ENCODE measurements around the gene MAN1A1. TPM values are rescaled to one million over a fixed set of nuclear protein-coding genes. Genes with fewer than 3 reads are reported as not detected.
A peak's percentile ranks its signal among the peaks of the same experiment; 100 is the strongest.

The MAN1A1 gene
- polyA plus RNA-seq, 1 experiment, result 27.5 TPM

- Histone ChIP-seq H3K9me3 (ENCODE audit: control insufficient read depth, insufficient read depth, low read length) (no peaks in the 10 kb centered on the region; the same call in 1 of the 2 replicates), H3K27ac (ENCODE audit: low read depth, low read length) (no peak overlapping the region), H3K4me3 (ENCODE audit: low read depth, low read length) (peak overlapping the region; percentile 86), H3K27me3 (ENCODE audit: control insufficient read depth, insufficient read depth, low read length) (no peaks in the 10 kb centered on the region)
- TF ChIP-seq, protein P1, sequence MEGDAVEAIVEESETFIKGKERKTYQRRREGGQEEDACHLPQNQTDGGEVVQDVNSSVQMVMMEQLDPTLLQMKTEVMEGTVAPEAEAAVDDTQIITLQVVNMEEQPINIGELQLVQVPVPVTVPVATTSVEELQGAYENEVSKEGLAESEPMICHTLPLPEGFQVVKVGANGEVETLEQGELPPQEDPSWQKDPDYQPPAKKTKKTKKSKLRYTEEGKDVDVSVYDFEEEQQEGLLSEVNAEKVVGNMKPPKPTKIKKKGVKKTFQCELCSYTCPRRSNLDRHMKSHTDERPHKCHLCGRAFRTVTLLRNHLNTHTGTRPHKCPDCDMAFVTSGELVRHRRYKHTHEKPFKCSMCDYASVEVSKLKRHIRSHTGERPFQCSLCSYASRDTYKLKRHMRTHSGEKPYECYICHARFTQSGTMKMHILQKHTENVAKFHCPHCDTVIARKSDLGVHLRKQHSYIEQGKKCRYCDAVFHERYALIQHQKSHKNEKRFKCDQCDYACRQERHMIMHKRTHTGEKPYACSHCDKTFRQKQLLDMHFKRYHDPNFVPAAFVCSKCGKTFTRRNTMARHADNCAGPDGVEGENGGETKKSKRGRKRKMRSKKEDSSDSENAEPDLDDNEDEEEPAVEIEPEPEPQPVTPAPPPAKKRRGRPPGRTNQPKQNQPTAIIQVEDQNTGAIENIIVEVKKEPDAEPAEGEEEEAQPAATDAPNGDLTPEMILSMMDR (IDR thresholded peaks at IDR 0.05; ENCODE audit: low read depth, low read length), result no peak
- ChIA-PET POLR2A (no interaction called here), CTCF (interaction anchor here (1.3 to 1.8 kb wide), 4 partner anchors 9 to 218 kb away, joined by 3 to 16 read pairs (median 8); no protein-coding TSS in a partner anchor)
- DNase-seq (ENCODE audit: low read depth, low spot score), result no peak
Observed at GRCh38 chr6:119346936-119347335, 2.6 kb downstream of the MAN1A1 start.

DNA sequence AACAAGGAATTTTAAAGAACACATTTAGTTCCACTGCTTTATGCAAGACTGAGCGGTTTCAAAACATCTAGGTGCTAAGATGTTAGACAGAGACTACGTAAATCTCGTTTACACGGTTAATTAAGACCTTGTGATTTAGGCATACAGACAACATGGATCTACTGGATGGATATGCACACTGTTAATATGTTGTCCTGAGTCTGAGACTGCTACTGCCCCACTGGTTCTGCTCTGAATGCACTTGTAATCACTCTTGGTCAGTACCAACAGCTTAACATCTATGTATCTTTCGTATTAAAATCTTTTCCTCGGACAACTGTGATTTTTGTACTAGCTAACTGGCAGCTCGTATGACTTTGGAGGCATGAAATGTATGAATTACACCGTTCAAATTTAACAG is 3.1 kb downstream of the MAN1A1 start:
- POLR2A ChIA-PET, result no interaction called here
- Histone ChIP-seq H3K4me3 (ENCODE audit: low read depth, low read length) (peak overlapping the region; percentile 3; the same call in 1 of the 2 replicates), H3K27me3 (ENCODE audit: control insufficient read depth, insufficient read depth, low read length) (no peaks in the 10 kb centered on the region), H3K27ac (ENCODE audit: low read depth, low read length) (no peak overlapping the region), H3K9me3 (ENCODE audit: control insufficient read depth, insufficient read depth, low read length) (no peaks in the 10 kb centered on the region; the same call in 1 of the 2 replicates)
- CTCF ChIA-PET, result interaction anchor here (1.3 to 1.8 kb wide), 3 partner anchors 198 to 217 kb away, joined by 3 to 16 read pairs (median 10); no protein-coding TSS in a partner anchor
- TF ChIP-seq, protein P1 (IDR thresholded peaks at IDR 0.05; ENCODE audit: low read depth, low read length), result no peak
- no peak for DNase-seq (ENCODE audit: low read depth, low spot score)

DNA sequence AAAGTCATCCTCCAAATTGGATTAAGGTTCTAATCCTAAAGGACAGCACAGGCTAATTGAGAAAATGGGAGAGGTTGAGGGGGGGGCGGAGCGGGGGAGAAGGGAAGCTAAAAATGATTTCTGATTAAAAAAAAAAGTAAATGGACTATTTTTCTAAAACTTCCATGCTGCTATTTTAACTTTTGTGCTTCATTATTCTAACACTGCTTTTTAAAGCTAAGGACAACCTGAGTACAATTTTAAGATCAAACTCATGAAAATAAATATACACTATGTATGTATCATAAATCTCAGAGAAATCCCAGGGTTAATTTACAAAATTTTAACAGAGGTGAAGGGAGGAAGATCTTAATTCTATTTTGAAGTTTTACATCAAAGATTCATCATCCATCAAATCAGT is 4.4 kb downstream of the MAN1A1 start:
- no peak overlapping the region for H3K4me3 ChIP-seq (ENCODE audit: low read depth, low read length)
- H3K27me3 ChIP-seq (ENCODE audit: control insufficient read depth, insufficient read depth, low read length), result no peaks in the 10 kb centered on the region
- H3K9me3 ChIP-seq (ENCODE audit: control insufficient read depth, insufficient read depth, low read length), result no peaks in the 10 kb centered on the region; the same call in 1 of the 2 replicates
- CTCF ChIA-PET, result no interaction called here
- TF ChIP-seq, protein P1 (IDR thresholded peaks at IDR 0.05; ENCODE audit: low read depth, low read length), result no peak
- no peak for DNase-seq (ENCODE audit: low read depth, low spot score)
- no peak overlapping the region for H3K27ac ChIP-seq (ENCODE audit: low read depth, low read length)
- POLR2A ChIA-PET, result no interaction called here

- ChIA-PET POLR2A (no interaction called here), CTCF (interaction anchor here (1.1 to 2.2 kb wide), 2 partner anchors 196 to 215 kb away, joined by 4 to 12 read pairs; no protein-coding TSS in a partner anchor)
- no peaks in the 10 kb centered on the region; the same call in 1 of the 2 replicates for H3K9me3 ChIP-seq (ENCODE audit: control insufficient read depth, insufficient read depth, low read length)
- no peak overlapping the region for H3K27ac ChIP-seq (ENCODE audit: low read depth, low read length)
- H3K27me3 ChIP-seq (ENCODE audit: control insufficient read depth, insufficient read depth, low read length), result no peaks in the 10 kb centered on the region
- TF ChIP-seq, protein P1 (IDR thresholded peaks at IDR 0.05; ENCODE audit: low read depth, low read length), result no peak
- no peak overlapping the region for H3K4me3 ChIP-seq (ENCODE audit: low read depth, low read length)
- no peak for DNase-seq (ENCODE audit: low read depth, low spot score)
Observed at GRCh38 chr6:119344306-119344705, 5.3 kb downstream of the MAN1A1 start.

- TF ChIP-seq, protein P1 (IDR thresholded peaks at IDR 0.05; ENCODE audit: low read depth, low read length), result no peak
- Histone ChIP-seq H3K9me3 (ENCODE audit: control insufficient read depth, insufficient read depth, low read length) (no peaks in the 10 kb centered on the region; the same call in 1 of the 2 replicates), H3K27me3 (ENCODE audit: control insufficient read depth, insufficient read depth, low read length) (no peaks in the 10 kb centered on the region), H3K4me3 (ENCODE audit: low read depth, low read length) (no peak overlapping the region), H3K27ac (ENCODE audit: low read depth, low read length) (no peak overlapping the region)
- ChIA-PET CTCF (interaction anchor here (1.1 to 2.2 kb wide), 2 partner anchors 196 to 215 kb away, joined by 4 to 12 read pairs; no protein-coding TSS in a partner anchor), POLR2A (no interaction called here)
- DNase-seq (ENCODE audit: low read depth, low spot score), result no peak
Observed at GRCh38 chr6:119343573-119344146, 5.9 kb downstream of the MAN1A1 start.
